PC-9 (cell line): ENCODE data around the gene MMS22L. TPM values are rescaled to one million over a fixed set of nuclear protein-coding genes. Genes with fewer than 3 reads are reported as not detected.

Source experiments
- BruUV-seq: library from RNA; stranded (reverse); fragments of 400-500 nt; replicated peaks from 2 replicates; lab custom pipeline; 2021; lab: Mats Ljungman, UMichigan
- CTCF ChIA-PET: fragments of 300-600 bp; sonication (Branson Sonifier 250); formaldehyde crosslinking; loops from one replicate; lab custom pipeline; 2022; ENCODE audit warnings: antibody characterized with exemption; lab: Charles Lee
- POLR2A ChIA-PET: fragments of 300-600 bp; sonication (Branson Sonifier 250); formaldehyde crosslinking; loops from one replicate; lab custom pipeline; 2022; ENCODE audit warnings: antibody characterized with exemption; ENCODE audit not compliant: unreplicated experiment; lab: Charles Lee
- DNase-seq, 2 experiments: peaks; one replicate each; pipeline versions ENCODE4 v3.0.0 to v3.0.0-alpha.2; 2015 to 2022; ENCODE audit warnings: mixed read lengths in 1 of 2
- H2AFZ ChIP-seq: fragments of 200-600 bp; sonication (generic); 2 replicates; pipeline ENCODE4 v1.8.1; 2017; ENCODE audit warnings: antibody characterized with exemption
- H3F3A ChIP-seq: fragments of 200-600 bp; sonication (generic); 2 replicates; pipeline ENCODE4 v1.8.1; 2017; ENCODE audit warnings: antibody characterized with exemption, mild to moderate bottlenecking, low read depth; ENCODE audit not compliant: insufficient read depth
- H3K27ac ChIP-seq: fragments of 200-600 bp; sonication (generic); 2 replicates; pipeline ENCODE4 v1.6.1; 2016; ENCODE audit warnings: mixed run types
- H3K27me3 ChIP-seq: fragments of 200-600 bp; sonication (generic); 2 replicates; pipeline ENCODE4 v1.6.1; 2016; ENCODE audit warnings: low read depth, mixed run types; ENCODE audit not compliant: insufficient read depth
- H3K36me3 ChIP-seq: fragments of 200-600 bp; sonication (generic); 2 replicates; pipeline ENCODE4 v1.6.1; 2016; ENCODE audit warnings: low read depth, mixed run types
- H3K4me1 ChIP-seq: fragments of 200-600 bp; sonication (generic); replicated peaks from 2 replicates; pipeline ENCODE4 v1.6.1; 2016; ENCODE audit warnings: mixed run types; ENCODE audit not compliant: insufficient read depth
- H3K4me2 ChIP-seq: fragments of 200-600 bp; sonication (generic); 2 replicates; pipeline ENCODE4 v1.6.1; 2017; ENCODE audit warnings: mixed run types
- H3K4me3 ChIP-seq: fragments of 200-600 bp; sonication (generic); 2 replicates; pipeline ENCODE4 v1.6.1; 2016; ENCODE audit warnings: mixed run types
- H3K79me2 ChIP-seq: fragments of 200-600 bp; sonication (generic); 2 replicates; pipeline ENCODE4 v1.6.1; 2017; ENCODE audit warnings: low read depth, mixed run types
- H3K9me2 ChIP-seq: fragments of 200-600 bp; sonication (generic); 2 replicates; pipeline ENCODE4 v1.8.1; 2017; ENCODE audit warnings: mild to moderate bottlenecking; ENCODE audit not compliant: insufficient read depth
- H3K9me3 ChIP-seq: fragments of 200-600 bp; sonication (generic); 2 replicates; pipeline ENCODE4 v1.8.1; 2016; ENCODE audit warnings: low read depth; ENCODE audit not compliant: insufficient read depth
- H4K20me1 ChIP-seq: fragments of 200-600 bp; sonication (generic); 2 replicates; pipeline ENCODE4 v1.8.1; 2017; ENCODE audit not compliant: insufficient read depth
- CTCF ChIP-seq: fragments of 200-600 bp; sonication (generic); conservative IDR thresholded peaks from 2 replicates; pipeline ENCODE4 v1.6.1; 2017; ENCODE audit warnings: mixed run types, antibody characterized with exemption, mild to moderate bottlenecking, moderate library complexity
- EZH2 ChIP-seq: fragments of 200-600 bp; sonication (generic); IDR thresholded peaks from 2 replicates; pipeline ENCODE4 v1.8.0; 2017; ENCODE audit warnings: antibody characterized with exemption, low read depth
- intact Hi-C: fragments of 100-400 bp; cut with micrococcal nuclease; formaldehyde crosslinking; loops from one replicate; pipeline ENCODE4 v1.10.0; 2022; ENCODE audit not compliant: unreplicated experiment
- total RNA-seq: library from RNA; stranded (reverse); gene quantifications from 2 replicates; pipeline ENCODE4 v1.2.3, GENCODE V29; 2021

Gene MMS22L
- total RNA-seq, 1 experiment from 2014 or later, result 43.6 TPM

- no peak for DNase-seq
- H3K4me2 ChIP-seq, result no peak overlapping the region
- no peak overlapping the region for H3K27ac ChIP-seq
- H2AFZ ChIP-seq, result no peak overlapping the region
- no peaks in the 10 kb centered on the region for H3K9me2 ChIP-seq
- H3K36me3 ChIP-seq, result no peaks in the 10 kb centered on the region
- no peak for TF ChIP-seq CTCF
- TF ChIP-seq EZH2, result no peak
- H3F3A ChIP-seq, result no peaks in the 10 kb centered on the region
- ChIA-PET POLR2A (no interaction called here), CTCF (no interaction called here)
- no TSS peak for BruUV-seq
- H3K4me1 ChIP-seq, result no peaks in the 10 kb centered on the region
- H3K9me3 ChIP-seq, result no peaks in the 10 kb centered on the region
- H4K20me1 ChIP-seq, result no peaks in the 10 kb centered on the region
- no peaks in the 10 kb centered on the region for H3K79me2 ChIP-seq
- H3K27me3 ChIP-seq, result no peaks in the 10 kb centered on the region
- no peak overlapping the region for H3K4me3 ChIP-seq
- intact Hi-C loops, result no loop called here
Measured at GRCh38 chr6:97176468-97176867, 106.5 kb downstream of the MMS22L start.

- Histone ChIP-seq H3K36me3 (no peaks in the 10 kb centered on the region), H3K4me2 (no peak overlapping the region), H2AFZ (no peak overlapping the region), H3K9me2 (no peaks in the 10 kb centered on the region), H3K79me2 (no peaks in the 10 kb centered on the region), H3K27me3 (no peaks in the 10 kb centered on the region), H3K27ac (no peak overlapping the region), H3K4me1 (no peaks in the 10 kb centered on the region), H4K20me1 (no peaks in the 10 kb centered on the region), H3K9me3 (no peaks in the 10 kb centered on the region), H3K4me3 (no peak overlapping the region), H3F3A (no peaks in the 10 kb centered on the region)
- CTCF ChIA-PET, result no interaction called here
- POLR2A ChIA-PET, result no interaction called here
- TF ChIP-seq EZH2, result no peak
- TF ChIP-seq CTCF, result no peak
- intact Hi-C loops, result no loop called here
- BruUV-seq, result no TSS peak
- no peak for DNase-seq
Measured at GRCh38 chr6:97175806-97176205, 107.2 kb downstream of the MMS22L start.

DNA sequence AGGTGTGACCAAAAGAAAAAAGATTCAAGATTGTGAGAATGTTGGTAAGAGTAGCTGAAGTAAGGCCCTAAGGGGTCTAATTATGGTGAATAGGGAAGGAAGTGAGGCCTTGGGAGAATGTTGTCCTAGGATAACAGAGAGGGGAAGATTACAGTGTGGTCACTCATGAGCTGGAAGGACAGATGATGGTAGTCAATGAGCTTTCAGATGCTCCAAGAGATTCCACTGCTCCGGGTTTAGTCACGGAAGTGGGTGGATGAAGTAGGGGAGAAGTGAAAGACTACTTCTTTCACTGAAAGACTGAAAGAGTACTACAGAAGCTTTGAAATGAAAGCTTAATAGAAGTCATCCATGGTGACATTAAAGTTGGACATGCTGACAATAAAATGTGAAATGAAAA, 108.5 kb downstream of the MMS22L start:
- TF ChIP-seq EZH2 (no peak), CTCF (no peak)
- no peaks in the 10 kb centered on the region for H3K79me2 ChIP-seq
- ChIA-PET CTCF (no interaction called here), POLR2A (no interaction called here)
- no peaks in the 10 kb centered on the region for H3K27me3 ChIP-seq
- no peaks in the 10 kb centered on the region for H3K9me3 ChIP-seq
- DNase-seq, result no peak
- H3K27ac ChIP-seq, result no peak overlapping the region
- no peak overlapping the region for H3K4me3 ChIP-seq
- H2AFZ ChIP-seq, result no peak overlapping the region
- no TSS peak for BruUV-seq
- H3K9me2 ChIP-seq, result no peaks in the 10 kb centered on the region
- no peaks in the 10 kb centered on the region for H3K4me1 ChIP-seq
- no peaks in the 10 kb centered on the region for H3F3A ChIP-seq
- H3K4me2 ChIP-seq, result no peak overlapping the region
- intact Hi-C loops, result no loop called here
- no peaks in the 10 kb centered on the region for H3K36me3 ChIP-seq
- H4K20me1 ChIP-seq, result no peaks in the 10 kb centered on the region
